ENCODE results near the gene TMEM52. TPM values are rescaled to one million over a fixed set of nuclear protein-coding genes. Genes with fewer than 3 reads are reported as not detected.

Gene TMEM52
- total and polyA plus RNA-seq, 9 of the 15 experiments (the other 6 are each of a cell fraction or from before 2014, with no cell fraction given) = 0.37 to 22.5 (median 6.8) TPM

DNA sequence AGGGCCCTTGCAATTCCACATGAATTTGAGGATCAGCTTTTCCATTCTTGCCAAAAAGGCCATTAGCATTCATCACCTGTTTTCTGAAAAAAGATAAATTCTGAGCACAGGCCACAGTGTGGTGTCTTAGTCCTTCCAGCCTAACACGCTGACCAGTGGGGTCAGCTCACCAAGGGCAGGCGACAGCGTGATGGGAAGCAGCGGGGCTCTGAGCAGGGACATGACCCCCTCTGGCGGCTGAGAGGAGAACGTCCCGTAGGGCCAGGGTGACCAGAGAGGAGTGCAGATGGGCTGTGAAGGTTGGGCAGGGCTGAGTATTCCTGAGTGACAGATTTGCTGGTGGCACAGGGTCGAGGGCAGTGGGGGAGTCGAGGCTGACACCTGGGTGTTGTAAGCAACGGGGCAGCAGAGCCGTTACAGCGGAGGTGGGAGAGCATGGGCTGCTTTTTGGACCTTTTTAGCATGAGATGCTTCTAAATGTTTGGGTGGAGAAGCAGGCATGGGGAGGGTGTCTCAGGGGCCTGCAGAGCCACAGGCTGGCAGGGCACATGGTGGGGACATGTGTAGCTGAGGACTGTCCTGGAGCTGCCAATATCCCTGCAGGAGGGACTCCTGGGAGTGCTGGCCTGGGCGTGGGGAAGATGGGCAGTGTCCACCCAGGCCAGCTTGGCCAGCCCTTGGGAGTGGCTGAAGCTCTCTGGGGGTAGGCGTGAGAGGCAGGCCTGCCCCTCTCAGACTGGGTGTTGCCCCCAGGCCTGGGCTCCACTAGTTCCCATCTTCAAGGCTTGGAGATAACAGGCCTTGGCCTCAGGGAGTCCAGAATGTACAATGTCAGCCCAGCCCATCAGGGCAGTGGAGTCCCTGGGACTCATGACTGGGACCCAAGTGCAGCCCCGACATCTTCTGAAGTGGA lies 12.6 kb downstream of the TMEM52 start (continued):
- TF ChIP-seq, protein P1, sequence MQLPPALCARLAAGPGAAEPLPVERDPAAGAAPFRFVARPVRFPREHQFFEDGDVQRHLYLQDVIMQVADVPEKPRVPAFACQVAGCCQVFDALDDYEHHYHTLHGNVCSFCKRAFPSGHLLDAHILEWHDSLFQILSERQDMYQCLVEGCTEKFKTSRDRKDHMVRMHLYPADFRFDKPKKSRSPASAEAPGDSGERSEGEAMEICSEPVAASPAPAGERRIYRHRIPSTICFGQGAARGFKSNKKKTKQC (CRISPR knock-in tag; IDR thresholded peaks at IDR 0.05) = peak; percentile 36; the same call in 1 of the 2 replicates
- TF ChIP-seq PURB (CRISPR knock-in tag; IDR thresholded peaks at IDR 0.05; ENCODE audit: low read depth) (no peak), CTCF (IDR thresholded peaks at IDR 0.05 in 2 of 3, conservative IDR thresholded peaks at IDR 0.05 in 1 of 3; ENCODE audit: insufficient read depth in 2 of 3, low read depth in 1 of 3, low read length in 3 of 3) (peak; percentile 98 to 100 (median 99)), STAT6 (CRISPR knock-in tag; IDR thresholded peaks at IDR 0.05) (no peak), MAX (CRISPR knock-in tag; IDR thresholded peaks at IDR 0.05) (peak; percentile 85), TBL1XR1 (IDR thresholded peaks at IDR 0.05; ENCODE audit: low read length in 2 of 2) (peak in 1 of 2 experiments; percentile 54; a peak in 1 of 4 replicates), ZNF274 (IDR thresholded peaks at IDR 0.05; ENCODE audit: borderline replicate concordance, low read depth, low read length) (no peak), ZC3H4 (CRISPR knock-in tag; IDR thresholded peaks at IDR 0.05; ENCODE audit: borderline replicate concordance) (no peak), RFX1 (IDR thresholded peaks at IDR 0.05) (no peak), RAD51 (IDR thresholded peaks at IDR 0.05; ENCODE audit: borderline replicate concordance, low read depth) (no peak), YY1 (IDR thresholded peaks at IDR 0.05; ENCODE audit: borderline replicate concordance in 1 of 3, control insufficient read depth in 1 of 3, extremely low read depth in 1 of 3, insufficient read depth in 3 of 3, insufficient read length in 1 of 3, insufficient replicate concordance in 2 of 3, low read depth in 1 of 3, low read length in 2 of 3) (peak in 1 of 3 experiments; percentile 22), NEUROD1 (IDR thresholded peaks at IDR 0.05; ENCODE audit: borderline replicate concordance, low read depth, low read length, partially characterized antibody) (peak; percentile 26), FOXP4 (CRISPR knock-in tag; IDR thresholded peaks at IDR 0.05; ENCODE audit: borderline replicate concordance) (no peak), HMG20B (CRISPR knock-in tag; IDR thresholded peaks at IDR 0.05) (no peak), HSF4 (CRISPR knock-in tag; IDR thresholded peaks at IDR 0.05; ENCODE audit: borderline replicate concordance) (no peak), KLF16 (IDR thresholded peaks at IDR 0.05) (peak; percentile 68)

All from K562 (cell line).